SK-N-MC (cell line): ENCODE results near the gene OR2AE1.

ENCODE experiments used
- DNase-seq: peaks from one replicate; pipeline ENCODE4 v3.0.0-alpha.2; 2011; ENCODE audit warnings: low read depth, low spot score
- H3K27ac ChIP-seq: fragments of 200-600 bp; sonication (generic); 2 replicates; pipeline ENCODE4 v1.5.1; 2016; ENCODE audit warnings: mixed run types
- H3K36me3 ChIP-seq: fragments of 200-600 bp; sonication (generic); 2 replicates; pipeline ENCODE4 v1.6.1; 2017; ENCODE audit warnings: antibody characterized with exemption, low read length, mixed read lengths; ENCODE audit not compliant: insufficient read depth
- H3K4me3 ChIP-seq: fragments of 200-600 bp; sonication (generic); 2 replicates; pipeline ENCODE4 v1.5.1; 2016
- H3K9ac ChIP-seq: fragments of 200-600 bp; sonication (generic); 2 replicates; pipeline ENCODE4 v1.8.0; 2017; ENCODE audit warnings: mixed run types, mixed read lengths; ENCODE audit not compliant: insufficient read length
- H3K9me3 ChIP-seq: fragments of 200-600 bp; sonication (generic); 2 replicates; pipeline ENCODE4 v1.6.1; 2017; ENCODE audit warnings: low read depth, mild to moderate bottlenecking, antibody characterized with exemption, low read length, moderate library complexity, mixed read lengths
- EZH2 ChIP-seq: fragments of 200-600 bp; sonication (generic); IDR thresholded peaks from one replicate; pipeline ENCODE4 v1.6.1; 2017; ENCODE audit warnings: antibody characterized with exemption
- FOXP2 ChIP-seq: optimal IDR thresholded peaks from 2 replicates; pipeline ENCODE3; 2011; ENCODE audit warnings: mild to moderate bottlenecking, moderate library complexity; ENCODE audit not compliant: insufficient read depth; ENCODE audit errors: extremely low read length, control extremely low read depth
- POLR2AphosphoS5 ChIP-seq: IDR thresholded peaks from 2 replicates; pipeline ENCODE4 v1.6.1; 2012; ENCODE audit warnings: mild to moderate bottlenecking, low read depth, low read length, borderline replicate concordance

Gene OR2AE1

DNA sequence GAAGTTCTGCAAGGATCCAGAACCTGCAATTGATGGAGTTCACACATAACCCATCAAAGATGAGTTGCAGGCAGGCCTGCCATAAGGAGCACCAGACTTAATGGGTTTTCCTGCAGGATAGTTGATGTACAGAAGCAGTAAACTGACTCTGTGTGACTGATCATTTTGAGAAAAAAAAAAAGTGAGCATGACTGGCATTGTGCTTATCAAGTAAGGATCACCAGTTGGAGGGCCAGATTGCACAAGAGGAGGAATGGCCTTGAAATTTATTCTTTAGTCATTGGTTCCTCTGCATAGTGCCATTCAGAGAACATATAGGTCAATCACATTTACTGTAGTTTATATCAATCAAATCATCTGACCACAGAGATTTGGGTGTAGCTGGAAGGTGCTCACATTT lies 45.2 kb downstream of the OR2AE1 start:
- no peak overlapping the region for H3K9ac ChIP-seq
- H3K4me3 ChIP-seq = no peak overlapping the region
- H3K27ac ChIP-seq = no peak overlapping the region
- TF ChIP-seq POLR2AphosphoS5 = no peak
- no peak for TF ChIP-seq EZH2
- no peak for TF ChIP-seq FOXP2
- H3K36me3 ChIP-seq = no peaks in the 10 kb centered on the region
- no peaks in the 10 kb centered on the region for H3K9me3 ChIP-seq
- no peak for DNase-seq

- no peak overlapping the region for H3K27ac ChIP-seq
- no peak for TF ChIP-seq POLR2AphosphoS5
- TF ChIP-seq FOXP2 = no peak
- no peak for TF ChIP-seq EZH2
- H3K9ac ChIP-seq = no peak overlapping the region
- H3K4me3 ChIP-seq = no peak overlapping the region
- H3K36me3 ChIP-seq = no peaks in the 10 kb centered on the region
- no peak for DNase-seq
- no peaks in the 10 kb centered on the region for H3K9me3 ChIP-seq
Observed at GRCh38 chr7:99829524-99830160, 47.2 kb downstream of the OR2AE1 start.

- H3K9ac ChIP-seq = no peak overlapping the region
- no peak for TF ChIP-seq EZH2
- TF ChIP-seq POLR2AphosphoS5 = no peak
- no peak for TF ChIP-seq FOXP2
- H3K4me3 ChIP-seq = no peak overlapping the region
- no peak for DNase-seq
- H3K36me3 ChIP-seq = no peaks in the 10 kb centered on the region
- H3K27ac ChIP-seq = no peak overlapping the region
- H3K9me3 ChIP-seq = no peaks in the 10 kb centered on the region
Observed at GRCh38 chr7:99828811-99829210, 48.0 kb downstream of the OR2AE1 start.

GRCh38 chr7:99827040-99827778 lies 49.6 kb downstream of the OR2AE1 start:
- Histone ChIP-seq H3K27ac (no peak overlapping the region), H3K36me3 (no peaks in the 10 kb centered on the region), H3K4me3 (no peak overlapping the region), H3K9ac (no peak overlapping the region), H3K9me3 (no peaks in the 10 kb centered on the region)
- DNase-seq = no peak
- no peak for TF ChIP-seq EZH2
